NCI-H526 treated with DMSO at 0.1 percent for 48 hours (cell line): ENCODE measurements around the gene RETREG1.
"Not testable (repeated sequence)": the region's sequence is repeated elsewhere in the genome, so short reads cannot be mapped to it uniquely, and the experiment has no call there.

Source experiments
- DNase-seq: peaks from one replicate; lab custom pipeline; 2025; lab: John Stamatoyannopoulos, UW

The RETREG1 gene

DNA sequence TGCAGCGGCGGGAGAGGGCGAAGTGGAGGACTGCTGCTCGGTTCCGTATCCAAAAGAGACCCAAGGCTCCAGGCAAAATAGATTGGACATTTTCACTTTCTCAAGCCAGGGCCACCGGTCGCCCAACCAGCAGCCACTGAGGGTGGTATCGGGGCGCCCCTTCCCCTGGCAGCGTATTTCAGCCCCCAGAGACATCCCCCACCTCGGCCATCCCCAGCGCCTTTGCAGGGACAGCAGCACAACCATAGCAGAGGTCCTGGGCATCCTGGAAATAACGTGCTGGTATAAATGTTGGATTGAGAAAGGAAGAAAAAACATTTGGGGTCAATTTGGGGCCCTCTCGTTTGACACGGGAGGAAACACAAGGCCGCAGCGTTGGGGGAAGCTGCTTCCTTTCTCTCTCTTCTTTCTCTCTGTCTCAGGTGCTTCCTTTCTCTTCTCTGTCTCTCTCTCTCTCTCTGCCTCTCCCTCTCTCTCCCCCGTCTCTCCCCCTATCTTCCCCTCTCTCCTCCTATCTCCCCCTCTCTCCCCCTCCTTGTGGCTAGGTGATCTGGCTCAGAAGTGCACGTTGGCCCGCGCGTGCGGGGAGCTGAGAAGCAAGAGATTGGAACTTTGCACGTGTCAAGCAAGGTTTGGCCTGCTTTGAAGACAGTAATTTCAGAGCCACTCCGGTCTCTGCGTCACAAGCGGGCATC, 624 bp upstream of the RETREG1 start:
- no peak for DNase-seq

DNA sequence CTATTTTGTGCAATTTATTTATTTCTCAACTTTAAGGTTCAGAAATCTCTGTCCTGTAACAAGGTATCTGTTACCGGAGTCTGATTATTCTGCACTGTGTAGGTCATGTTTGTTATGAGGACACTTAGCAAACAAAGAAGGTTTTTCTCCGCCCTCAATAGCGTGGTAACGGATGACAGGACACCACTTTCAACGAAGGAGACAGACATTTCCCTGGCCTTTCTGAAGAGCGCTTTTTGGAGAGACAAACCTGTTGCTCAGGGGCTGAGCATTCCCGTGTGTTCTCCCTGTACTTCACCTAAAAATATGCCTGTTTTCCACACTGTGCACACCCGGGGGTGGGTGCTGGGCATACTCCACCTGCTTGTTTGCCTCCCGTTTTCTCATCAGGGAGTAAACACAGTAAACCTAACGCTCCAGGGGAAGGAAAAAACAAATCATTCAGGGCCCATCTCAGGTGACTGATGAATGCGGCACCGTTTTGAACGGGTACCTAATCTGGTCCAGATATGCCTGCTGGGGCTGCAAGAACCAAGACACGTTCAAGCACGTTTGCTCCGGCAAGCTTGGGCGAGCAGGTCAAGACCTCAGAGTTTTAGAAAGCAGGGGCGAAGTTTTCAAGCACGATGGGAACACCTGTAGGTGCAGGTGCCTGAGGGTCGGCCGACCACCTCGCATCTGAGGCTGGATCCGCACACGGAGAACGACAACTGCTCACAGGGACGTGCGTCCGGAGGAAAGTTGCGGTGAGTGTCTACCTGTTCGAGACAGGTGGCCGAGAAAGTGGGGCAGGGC, 859 bp downstream of the RETREG1 start:
- peak; percentile 56 for DNase-seq

DNA sequence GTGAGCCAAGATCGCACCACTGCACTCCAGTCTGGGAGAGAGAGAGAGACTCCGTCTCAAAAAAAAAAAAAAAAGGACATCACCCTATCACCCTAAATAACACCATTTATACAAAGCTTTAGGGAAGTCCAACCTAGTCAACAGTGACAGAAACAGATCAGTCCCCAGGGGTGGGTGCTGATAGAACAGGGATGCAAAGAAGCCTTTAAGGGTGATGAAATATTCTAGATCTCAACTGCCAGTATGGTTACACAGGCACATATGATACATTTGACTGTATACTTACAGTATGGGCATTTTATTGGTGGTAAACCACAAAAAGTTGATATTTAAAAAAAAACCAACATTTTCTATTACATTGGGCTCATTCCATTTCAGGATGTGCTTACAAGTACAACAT, 4.8 kb downstream of the RETREG1 start:
- DNase-seq = no peak

DNA sequence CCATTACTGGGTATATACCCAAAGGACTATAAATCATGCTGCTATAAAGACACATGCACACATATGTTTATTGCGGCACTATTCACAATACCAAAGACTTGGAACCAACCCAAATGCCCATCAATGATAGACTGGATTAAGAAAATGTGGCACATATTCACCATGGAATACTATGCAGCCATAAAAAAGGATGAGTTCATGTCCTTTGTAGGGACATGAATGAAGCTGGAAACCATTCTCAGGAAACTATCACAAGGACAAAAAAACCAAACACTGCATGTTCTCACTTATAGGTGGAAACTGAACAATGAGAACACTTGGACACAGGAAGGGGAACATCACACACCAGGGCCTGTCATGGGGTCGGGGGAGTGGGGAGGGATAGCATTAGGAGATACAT, 5.9 kb downstream of the RETREG1 start:
- DNase-seq = not testable (repeated sequence)

DNA sequence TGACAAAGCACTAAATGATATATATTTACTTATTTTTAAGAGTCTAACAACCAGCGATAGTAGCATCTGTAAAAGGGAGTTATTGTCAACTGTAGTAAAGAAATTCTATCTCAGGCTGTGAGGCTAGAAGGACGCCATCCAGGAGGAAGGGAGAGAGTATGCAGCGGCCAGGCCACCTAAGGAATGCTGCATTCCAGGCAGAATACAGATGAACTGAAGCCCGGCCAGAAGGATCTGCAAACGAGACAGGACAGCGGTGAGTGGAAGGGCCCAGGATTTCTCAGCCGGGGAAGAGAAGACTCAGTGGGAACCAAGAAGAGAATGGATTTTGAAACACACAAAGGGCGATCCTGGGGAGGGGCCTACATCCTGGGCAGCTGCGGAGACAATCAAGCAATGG, 7.4 kb downstream of the RETREG1 start:
- no peak for DNase-seq

DNA sequence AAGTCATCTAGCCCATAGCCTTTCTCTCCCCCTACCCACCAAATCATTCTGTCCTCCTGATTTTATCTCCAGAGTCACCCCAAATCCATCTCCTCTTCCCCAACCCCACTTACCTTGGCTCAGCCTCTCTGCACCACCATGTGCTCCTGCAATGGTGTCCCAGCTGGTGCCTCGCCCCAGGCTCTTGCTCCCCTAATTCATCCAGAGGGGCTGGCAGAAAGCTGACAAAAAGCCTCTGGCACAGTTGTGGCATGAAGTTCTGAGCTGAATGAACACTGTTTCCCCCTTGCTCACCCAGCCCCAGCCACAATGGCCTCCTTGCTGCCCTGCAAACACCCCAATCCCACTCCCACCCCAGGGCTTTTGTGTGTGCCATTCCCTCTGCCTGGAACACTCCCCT, 10.2 kb downstream of the RETREG1 start:
- no peak for DNase-seq

DNA sequence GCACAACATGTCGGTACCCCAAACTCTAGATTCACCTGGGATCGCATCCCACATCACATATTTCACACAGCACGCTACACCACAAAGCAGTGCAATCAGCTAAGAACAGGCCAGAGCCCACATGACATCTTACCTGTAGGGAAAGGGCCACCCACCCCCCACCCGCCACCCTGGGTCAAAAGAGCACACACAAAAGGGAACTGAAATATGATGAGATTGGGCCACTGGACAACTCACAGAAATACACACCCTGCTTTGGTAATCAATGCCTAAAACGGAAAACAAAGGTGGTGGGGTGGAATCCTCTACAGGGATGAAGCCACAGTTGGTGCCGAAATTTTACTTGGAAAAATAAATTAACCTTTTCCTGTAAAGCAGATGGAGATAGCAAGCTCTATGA, 13.1 kb downstream of the RETREG1 start:
- no peak for DNase-seq

DNA sequence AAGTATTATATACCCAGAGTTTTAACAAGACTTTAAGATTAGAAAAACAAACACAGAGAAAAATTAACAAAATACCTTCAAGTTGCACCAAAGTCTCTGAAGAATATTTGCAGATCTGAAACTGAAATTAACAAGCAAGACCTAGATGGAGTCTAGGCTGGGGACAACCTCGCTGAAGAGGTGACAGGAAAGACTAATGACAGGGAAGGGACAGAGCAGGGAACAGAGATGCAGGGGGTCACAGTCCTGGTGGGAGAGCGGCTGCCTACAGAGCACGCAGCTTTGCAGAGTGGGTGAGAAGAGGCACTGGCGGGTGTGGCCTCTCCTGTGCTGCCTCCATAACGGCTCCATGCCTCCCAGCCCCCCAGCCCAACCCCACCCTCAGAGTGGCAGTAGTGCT, 13.5 kb downstream of the RETREG1 start:
- no peak for DNase-seq

DNA sequence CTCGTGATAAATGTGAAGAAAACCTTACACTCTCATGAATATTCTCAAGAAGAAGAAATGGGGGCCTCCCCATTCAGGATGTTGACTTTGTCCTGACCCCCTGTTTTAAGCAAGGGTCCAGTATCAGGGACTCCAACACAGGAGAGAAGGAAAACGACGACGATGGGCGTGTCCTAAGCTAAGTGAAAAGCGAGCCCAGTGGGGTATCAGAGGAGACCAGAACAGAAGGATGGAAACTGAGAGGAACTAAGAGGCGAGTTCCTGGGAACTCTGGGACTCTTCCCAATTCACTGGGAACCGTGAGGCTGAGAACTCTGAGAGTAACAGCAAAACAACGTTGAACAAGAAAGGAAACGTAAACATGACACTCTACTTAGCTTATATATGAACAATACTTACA, 14.6 kb downstream of the RETREG1 start:
- DNase-seq = no peak

DNA sequence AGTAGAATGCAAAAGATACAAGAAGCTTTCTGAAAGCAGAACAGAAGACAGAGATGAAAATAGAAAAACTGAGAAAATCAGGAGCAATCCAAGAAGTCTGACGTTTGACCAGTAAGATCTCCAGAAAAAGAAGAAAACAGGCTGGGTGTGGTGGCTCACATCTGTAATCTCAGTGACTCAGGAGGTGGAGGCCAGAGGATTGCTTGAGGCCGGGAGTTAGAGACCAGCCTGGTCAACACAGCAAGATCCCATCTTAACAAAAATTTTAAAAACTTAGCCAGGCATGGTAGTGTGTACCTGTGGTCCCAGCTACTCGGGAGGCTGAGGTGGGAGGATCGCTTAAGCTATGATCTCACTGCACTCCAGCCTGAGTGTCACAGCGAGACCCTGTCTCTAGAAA, 15.9 kb downstream of the RETREG1 start:
- DNase-seq = no peak

DNA sequence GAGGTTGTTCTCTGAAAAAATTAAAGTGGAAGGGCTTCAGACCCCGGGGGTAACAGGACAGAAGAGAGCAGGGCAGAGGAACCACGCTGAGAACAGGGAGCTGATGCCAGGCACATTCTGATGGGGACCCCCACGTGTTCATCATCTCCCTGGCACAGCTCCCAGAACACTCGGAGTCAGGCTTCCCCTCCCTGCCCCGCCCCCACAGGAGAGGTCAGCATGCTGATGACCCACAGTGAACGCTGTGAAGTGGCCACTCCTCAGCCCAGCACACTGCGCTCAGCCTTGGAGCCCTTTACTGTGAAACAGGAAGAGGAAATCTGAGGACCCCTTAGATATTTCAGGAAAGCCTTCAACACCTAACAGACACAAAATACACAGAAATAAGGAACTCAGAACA, 16.4 kb downstream of the RETREG1 start:
- DNase-seq = no peak

DNA sequence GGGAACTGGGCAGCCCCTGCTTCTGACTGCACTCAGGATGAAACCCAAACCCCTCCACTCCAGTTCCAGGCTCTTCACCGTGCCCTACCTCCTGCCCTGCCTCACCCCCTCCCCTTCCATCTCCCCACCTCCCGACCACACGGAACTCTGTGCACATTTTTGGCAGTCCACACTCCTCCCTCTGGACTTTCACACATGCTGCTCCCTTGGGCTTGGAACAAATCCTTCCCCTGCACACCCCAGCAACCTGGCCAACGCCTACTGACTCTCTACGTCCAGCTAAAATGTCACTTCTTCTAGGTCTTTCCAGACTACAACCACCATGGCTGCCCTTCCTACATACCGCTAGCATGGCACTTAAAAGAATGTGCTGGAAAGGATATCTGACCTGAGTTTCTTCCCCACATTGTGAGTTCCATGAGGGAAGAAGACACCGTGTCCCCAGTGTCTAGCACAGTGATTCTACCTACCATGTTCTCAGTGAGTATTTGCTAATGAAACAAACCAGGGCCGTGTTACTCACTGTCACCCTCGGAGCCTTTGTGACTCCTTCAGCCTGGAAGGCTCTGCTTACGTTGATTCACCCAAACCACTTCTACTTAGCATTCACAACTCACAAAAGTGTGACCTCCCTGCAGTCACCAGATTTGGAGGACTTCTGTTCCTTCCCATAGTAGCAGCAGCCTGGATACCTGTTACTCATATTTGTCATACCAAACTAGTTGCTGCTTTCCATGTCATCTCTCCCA, 18.7 kb downstream of the RETREG1 start:
- DNase-seq = no peak

DNA sequence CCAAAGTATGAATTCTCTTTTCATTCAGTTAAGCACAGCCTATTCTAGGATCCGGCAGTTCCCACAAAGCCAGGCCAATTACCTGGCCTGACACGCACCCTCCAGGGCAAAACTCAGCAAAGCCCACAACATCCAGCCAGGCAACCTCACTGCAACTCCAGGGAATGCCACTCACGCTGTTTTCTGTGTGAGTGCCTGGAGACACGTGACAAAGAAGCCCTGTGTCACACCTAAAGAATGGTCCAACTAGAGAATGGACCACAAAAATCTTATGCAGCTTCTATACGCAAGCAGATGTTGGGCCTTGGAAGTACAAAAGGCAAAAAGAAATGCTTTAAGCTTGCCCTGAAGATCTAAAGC, 20.2 kb downstream of the RETREG1 start:
- DNase-seq = no peak

DNA sequence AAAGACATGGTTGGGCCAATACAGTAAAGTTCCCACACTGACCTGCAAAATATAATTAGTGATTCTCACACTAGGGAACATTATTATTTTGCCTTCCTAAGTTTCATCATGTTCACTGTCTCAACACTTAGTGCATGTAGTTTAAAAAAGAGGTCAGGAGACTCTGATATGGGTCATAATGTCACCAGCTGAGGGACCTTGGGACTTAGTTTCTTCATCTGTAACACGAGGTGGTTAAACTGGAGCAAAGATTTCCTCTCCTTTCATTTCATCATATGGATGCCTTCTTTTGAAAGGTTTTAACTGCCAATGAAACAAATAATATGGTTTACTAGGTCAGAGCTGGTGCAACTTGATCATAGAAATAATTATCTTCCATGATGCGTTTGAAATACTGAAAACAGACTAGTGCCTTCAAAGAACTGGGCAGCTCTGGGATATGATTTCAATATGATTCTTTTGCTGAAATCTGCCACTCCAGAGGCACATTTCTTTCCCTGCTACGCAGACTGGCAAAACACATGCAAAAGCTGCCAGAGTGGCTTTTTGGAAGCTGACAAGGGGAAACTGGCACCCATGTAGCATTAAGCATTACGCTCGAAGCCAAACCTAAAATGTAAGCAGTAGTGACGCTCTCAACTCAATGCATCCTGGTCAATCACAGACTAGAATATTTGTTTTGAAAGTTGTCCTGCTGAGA, 20.8 kb downstream of the RETREG1 start:
- DNase-seq = no peak

DNA sequence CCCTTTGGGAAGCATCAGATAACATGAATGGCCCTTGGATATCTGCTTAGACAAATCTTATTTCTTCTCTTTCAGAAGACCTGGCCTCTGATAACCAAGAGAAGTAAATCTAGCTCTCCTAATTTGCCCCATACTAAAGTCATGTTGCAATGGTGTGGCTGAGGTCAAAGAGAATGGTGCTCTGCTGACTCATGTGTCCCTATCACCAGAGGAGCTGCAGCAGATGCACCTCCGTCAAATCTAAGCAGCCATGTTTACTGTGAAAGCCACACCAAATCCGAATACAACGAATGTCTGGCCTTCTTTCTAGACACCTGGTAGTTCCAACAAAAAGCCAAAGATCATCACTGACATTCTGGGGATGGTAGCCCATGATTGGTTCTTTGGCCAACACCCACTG, 23.2 kb downstream of the RETREG1 start:
- no peak for DNase-seq

DNA sequence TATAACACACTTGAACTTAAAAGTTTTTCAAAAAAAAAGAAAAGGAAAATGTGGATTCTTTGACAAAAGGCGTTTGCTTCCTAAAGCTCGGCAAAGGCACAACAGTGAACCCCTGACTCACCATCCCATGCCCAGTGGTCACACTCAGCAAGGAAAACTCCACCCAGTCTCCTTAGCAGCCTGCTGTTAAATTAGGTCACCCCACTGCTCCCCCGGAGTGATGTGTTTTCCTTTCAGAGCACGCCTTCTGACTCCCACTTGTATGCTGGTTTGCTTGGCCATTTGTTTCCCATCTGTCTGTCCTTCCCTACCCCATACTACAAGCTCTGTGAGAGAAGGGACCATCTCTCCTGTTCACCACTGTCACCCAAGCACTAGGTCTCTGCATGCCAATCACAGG, 23.8 kb downstream of the RETREG1 start:
- DNase-seq = no peak

DNA sequence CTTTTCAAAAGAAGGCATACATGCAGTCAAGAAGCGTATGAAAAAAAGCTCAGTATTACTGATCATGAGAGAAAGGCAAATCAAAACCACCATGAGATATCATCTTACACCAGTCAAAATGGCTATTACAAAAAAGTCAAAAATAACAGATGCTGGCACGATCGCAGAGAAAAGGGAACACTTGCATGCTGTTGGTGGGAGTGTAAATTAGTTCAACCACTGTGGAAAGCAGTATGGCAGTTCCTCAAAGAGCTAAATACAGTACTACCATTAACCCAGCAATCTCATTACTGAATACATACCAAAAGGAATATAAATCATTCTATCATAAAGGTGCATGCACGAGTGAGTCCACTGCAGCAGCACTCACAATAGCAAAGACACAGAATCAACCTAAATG, 24.5 kb downstream of the RETREG1 start:
- DNase-seq = no peak

DNA sequence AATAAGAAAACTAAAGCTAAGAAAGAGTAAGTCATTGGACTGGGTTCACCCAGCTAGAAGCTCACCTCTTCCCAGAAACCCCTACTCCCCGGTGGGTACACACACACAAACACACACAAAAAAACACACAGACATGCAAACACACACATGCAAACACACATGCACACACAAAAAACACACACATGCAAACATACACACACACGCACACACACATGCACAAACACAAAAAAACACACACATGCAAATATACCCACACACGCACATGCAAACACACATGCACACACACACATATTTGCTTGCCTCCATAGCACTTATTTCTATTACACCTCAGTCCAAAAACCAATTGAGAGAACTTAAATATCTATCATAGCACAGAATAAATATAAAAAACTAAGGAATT, 26.1 kb downstream of the RETREG1 start:
- no peak for DNase-seq

DNA sequence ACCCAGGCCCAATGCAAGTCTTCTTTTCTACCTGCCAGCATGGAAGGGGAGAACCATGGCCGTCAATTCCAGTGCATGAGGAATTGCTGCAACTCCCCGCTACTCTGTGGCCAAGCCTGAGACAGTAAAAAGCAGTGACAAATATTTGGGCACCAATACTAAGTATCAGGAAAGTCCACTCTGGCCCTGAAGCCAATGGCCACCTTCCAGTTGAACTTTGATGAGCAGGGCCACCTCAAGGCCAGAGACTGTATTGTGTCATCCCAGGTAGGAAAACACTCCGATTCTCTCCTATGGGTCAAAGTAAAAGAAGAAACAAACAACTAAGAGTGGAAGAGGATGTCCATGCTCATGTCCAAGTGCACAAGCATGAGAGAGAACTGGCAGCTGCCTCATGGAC, 27.1 kb downstream of the RETREG1 start:
- DNase-seq = no peak

DNA sequence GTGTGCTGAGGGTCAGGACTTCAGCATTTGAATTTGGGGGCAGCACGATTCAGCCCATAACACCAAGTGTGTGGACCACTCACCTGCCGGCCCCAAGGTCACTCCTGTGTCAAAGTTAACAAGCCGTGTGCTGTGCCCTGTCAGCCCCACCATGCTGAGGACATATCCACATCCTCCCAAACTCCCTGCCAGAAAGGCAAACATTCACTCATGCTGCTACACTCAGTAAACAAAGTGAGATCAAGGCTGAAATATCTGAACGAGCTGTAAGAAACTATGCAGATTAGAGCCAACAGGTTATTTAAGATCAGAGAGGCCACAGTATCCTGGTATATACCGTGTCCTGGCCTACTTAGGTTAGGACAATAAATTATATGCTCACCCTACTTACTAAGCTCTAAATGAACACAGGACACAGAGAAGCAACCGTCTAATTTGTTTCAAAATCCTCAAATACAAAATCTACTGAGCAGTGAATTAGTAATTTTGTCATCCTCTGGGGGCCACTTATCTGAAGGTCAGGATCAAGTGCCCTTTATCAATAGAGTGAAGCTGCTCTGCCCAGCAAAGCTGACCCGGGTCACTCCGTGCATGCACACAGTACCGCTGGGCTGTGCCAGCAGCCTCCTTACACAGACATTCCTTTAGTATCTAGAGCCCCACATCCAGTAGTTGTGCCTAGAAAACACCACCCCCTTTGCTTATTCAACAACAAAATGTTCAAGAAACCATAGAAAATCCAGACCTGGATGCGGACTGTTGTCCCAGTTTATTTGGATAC, 28.2 kb downstream of the RETREG1 start:
- no peak for DNase-seq

DNA sequence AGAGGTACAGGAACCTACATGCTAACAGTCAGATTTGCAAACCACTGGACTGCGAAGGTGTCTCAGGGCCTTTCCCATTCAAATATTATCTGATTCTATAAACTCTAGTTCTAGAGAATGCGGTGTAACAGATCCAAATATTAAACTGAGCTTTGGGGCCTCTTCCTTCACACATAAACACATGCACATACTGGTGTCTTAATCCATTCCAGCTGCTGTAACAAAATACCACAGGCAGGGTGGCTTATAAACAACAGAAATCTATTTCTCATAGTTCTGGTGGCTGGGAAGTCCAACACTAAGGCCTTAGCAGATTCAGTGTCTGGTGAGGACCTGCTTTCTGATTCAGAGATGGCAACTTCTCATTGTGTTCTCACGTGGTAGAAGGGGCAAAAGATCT, 30.2 kb downstream of the RETREG1 start:
- DNase-seq = no peak
